HG02642 (cell line): Measurements from ENCODE around the gene HAPLN2.
A peak's percentile ranks its signal among the peaks of the same experiment; 100 is the strongest.
"Not testable (repeated sequence)": the region's sequence is repeated elsewhere in the genome, so short reads cannot be mapped to it uniquely, and the experiment has no call there.

Experiments
- ATAC-seq: cut with Tn5 transposase; IDR thresholded peaks from one replicate; pipeline ENCODE4 v1.9.1; 2021; ENCODE audit warnings: mild to moderate bottlenecking; ENCODE audit not compliant: unreplicated experiment, poor library complexity

Gene HAPLN2

DNA sequence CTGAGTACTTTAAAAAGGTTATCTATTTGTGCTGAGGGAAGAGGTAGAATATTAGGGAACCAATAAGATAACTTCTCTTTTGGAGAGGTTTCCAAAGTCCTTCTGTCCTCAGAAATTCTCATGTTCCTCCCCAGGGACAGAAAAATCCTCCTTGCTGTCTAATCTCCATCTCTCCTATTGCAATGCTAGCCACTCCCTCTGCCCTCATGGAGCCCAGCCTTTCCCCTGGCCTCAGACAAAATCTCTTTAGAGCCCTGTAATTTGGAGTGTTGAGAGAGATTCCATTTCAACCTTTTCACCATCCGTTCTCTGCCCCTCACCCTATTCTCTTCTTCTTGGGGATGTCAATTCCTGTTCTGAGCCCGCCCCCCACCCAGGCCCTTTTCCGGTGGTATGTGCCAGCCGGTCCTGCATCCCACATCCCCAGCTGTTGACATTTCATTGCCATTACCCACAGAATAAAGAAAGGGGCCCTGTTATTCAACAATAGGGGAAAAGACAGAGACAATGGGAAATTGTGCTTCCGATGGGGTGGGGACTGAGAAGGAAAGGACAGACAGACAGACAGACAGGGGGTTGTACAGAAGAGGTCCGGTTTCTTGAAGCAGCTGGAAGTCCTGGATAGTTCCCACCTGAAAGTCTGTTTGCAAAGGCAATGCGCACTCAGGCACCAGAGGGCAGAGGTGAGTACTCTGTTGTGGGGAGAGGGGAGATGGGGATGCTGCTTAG, at the start of gene HAPLN2:
Gene HAPLN2, plus strand, starts transcription at position 563 of the 729 bp plus-strand sequence. CDS start 4,076 bp downstream, outside the sequence.
- no peak for ATAC-seq

GRCh38 chr1:156571261-156571852, 47.9 kb upstream of the HAPLN2 start:
- no peak for ATAC-seq

GRCh38 chr1:156571919-156572662, 47.1 kb upstream of the HAPLN2 start, which contains the start of gene IQGAP3:
IQGAP3 (minus strand) TSS chr1:156572565; CDS start chr1:156572529, 36 bp downstream.
- ATAC-seq, result peak; percentile 71

GRCh38 chr1:156572663-156573018, 46.6 kb upstream of the HAPLN2 start:
- no peak for ATAC-seq

DNA sequence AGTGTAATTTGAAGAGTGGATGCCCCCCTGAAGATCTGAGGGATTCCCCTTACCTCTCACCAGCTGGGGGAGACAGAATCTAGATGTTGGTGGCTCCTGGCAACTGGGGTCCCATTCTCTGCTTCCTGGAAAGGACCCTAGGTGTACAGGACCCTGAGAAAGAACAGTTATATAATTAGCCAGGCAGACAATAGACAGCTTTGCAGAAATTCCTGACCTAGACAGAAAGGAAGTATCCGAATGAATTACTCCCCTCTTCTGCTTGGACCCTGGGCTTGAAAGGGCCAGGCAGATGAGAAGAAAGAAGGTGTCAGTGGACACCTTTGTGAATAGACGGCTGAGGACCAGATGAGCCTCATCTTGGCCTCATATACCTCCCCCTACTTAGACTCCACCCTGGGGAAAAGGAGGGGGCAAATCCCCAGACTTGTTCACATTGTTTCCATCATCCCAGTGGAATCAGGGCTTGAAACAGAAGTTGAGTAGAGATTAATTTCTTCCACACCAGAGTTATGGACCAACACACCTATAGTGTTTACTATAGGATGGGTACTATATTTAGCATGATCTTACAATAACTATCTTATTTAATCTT, 45.1 kb upstream of the HAPLN2 start:
- no peak for ATAC-seq

- no peak for ATAC-seq
These were observed 41.7 kb upstream of the HAPLN2 start for GRCh38 chr1:156577550-156577949.

DNA sequence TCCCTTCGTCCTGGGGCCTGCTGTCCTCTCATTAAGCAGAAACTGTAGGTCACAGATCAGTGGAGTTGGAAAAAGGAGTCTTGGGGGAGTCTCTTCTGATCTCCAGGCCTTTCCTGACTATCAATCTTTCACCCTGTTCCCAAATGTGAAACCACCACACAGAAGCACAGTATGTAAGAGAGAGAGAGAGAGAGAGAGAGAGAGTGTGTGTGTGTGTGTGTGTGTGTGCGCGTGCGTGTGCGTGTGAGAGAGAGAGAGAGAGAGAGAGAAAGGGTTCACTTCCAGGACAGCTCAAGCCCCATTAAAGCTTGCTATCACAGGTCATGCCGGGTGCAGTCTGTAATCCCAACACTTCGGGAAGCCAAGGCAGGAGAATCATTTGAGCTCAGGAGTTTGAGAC, 41.2 kb upstream of the HAPLN2 start:
- no peak for ATAC-seq

DNA sequence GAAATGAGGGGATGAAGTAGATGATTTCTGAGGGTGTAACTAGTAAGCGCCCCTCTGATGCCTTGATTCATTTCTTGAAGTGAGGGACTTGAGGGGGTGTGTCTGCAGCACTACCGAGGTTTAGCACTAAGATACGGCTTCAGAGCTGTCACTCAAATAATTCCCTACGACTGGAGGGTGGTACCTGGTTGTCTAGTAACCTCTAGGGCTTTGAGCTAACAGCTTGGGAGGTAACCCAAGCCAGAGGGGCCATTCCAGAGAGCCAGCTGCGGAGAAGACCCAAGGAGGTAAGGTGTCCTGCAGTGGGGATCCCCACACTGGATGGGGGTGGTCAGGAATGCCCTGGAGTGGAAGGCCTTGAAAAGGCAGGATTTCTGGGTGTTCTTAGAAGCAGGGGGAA, 39.7 kb upstream of the HAPLN2 start, which contains the start of gene TTC24:
Gene TTC24, plus strand, starts transcription at position 252 of the 400 bp plus-strand sequence. CDS start 1,642 bp downstream, outside the sequence.
- ATAC-seq, result no peak

DNA sequence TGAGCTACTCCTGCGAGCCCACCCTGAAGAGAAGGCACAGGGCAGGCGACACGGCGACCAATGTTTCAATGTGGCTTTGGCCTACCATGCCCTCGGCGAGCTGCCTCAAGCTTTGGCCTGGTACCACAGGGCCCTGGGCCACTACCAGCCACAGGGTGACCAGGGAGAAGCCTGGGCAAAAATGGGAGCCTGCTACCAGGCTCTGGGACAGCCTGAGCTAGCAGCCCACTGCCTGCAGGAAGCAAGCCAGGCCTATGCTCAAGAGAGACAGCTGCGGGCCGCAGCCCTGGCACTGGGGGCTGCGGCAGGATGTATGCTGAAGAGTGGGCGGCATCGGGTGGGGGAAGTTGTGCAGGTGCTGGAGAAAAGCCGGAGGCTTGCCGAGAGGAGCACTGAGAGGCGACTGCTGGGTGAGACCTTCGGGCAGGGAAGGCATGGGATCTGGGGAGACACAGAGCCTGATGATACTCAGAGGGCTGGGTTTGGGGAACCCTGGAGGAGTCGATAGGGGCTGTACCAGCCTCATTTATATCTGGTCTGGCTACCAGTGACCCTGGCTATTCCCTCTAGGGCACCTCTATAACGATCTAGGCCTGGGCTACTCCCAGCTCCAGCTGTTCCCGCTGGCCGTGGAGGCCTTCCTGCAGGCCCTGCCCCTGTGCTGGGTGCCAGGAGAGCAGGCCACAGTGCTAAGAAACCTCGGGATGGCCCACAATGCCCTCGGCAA, 37.4 kb upstream of the HAPLN2 start:
- no peak for ATAC-seq

DNA sequence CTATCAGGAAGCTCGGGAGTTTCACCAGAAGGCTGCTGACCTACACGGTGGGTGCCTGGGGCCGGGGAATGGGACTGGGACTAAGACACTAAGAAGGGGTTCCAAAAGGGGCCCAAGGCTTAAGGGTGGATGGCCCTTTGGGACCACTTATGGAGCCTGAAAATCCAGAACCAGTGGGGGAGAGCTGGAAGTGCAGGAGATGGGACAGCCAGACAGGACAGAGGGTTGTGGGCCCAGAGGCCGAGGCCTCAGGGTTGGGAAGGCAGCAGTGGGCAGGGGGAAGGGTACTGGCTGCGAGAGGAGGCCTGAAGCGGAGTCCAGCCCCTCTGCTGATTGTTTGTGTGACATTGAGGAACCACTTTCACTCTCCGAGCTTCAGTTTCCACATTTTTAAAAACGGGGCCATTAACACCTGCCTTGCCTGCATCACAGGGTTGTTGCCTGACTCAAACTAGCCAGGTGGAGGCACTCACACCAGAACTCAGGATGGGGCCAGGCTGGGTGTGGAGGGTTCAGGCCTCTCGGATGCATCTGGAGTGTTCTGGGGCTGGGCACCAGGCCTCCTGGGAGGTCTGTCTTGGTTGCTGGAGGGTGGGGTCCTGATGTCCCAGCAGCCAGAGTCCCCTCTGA, 36.7 kb upstream of the HAPLN2 start:
- no peak for ATAC-seq

DNA sequence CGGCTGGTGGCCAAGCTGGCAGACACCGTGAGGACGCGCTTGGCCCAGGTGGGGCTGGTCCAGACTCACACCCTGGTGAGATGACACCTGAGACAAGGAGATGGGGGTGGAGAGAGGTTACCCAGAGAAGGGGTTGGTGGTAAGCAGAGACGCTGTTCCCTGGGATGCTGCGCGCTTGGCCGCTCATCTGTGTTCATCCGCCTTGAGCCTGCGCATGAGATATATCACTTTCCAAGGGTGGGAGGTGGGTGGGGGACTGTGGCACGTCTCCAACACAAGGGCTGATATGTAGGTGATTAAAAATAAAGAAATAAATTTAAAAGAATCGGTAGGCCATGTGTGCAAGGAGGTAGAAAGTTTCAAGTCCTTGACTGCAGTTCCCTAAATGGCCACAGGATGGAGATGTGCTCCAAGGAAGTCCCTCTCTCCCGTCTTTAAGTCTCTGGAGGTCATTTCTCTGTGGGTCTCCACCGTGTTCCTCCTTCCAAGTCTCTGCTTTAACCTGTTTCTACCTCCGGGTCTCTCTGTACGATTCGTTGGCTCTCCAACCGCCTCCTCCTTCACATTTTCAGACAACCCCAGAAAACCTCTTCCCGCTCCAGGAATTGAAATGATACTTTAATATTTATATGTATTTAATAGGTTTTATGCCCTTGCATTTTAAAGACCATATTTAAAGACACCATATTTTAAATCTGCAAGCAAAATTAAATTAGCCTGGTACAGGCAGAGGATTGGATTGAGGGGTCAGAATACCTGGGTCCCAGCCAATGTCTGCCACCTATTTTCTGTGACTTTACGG, 35.2 kb upstream of the HAPLN2 start:
- no peak for ATAC-seq

- ATAC-seq, result no peak
These were observed 34.4 kb upstream of the HAPLN2 start for GRCh38 chr1:156584813-156585212.

GRCh38 chr1:156586323-156586722, 32.9 kb upstream of the HAPLN2 start:
- no peak for ATAC-seq

GRCh38 chr1:156586892-156587477, 32.2 kb upstream of the HAPLN2 start:
- ATAC-seq, result no peak

GRCh38 chr1:156587927-156588326, 31.3 kb upstream of the HAPLN2 start:
- not testable (repeated sequence) for ATAC-seq

GRCh38 chr1:156589546-156589945, 29.7 kb upstream of the HAPLN2 start:
- ATAC-seq, result no peak

GRCh38 chr1:156590326-156591180, 28.7 kb upstream of the HAPLN2 start:
- no peak for ATAC-seq

DNA sequence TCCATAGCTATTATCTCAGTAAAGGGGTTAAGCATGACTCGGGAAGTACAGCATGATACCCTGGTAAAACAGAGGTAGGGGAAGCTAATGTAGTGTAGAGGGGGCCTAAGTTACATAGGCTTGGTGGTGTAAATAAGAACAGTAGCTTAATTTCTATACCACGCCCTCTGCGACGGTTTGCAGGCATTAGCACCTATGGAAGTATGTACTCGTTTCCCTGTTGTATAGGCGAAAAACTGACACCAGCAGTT, 28.1 kb upstream of the HAPLN2 start:
- peak; percentile 10 for ATAC-seq
